GM21423 (cell line): ENCODE data around the gene CS.
A peak's percentile ranks its signal among the peaks of the same experiment; 100 is the strongest.
"Not testable (repeated sequence)": the region's sequence is repeated elsewhere in the genome, so short reads cannot be mapped to it uniquely, and the experiment has no call there.

ENCODE experiments used
- ATAC-seq: cut with Tn5 transposase; IDR thresholded peaks from one replicate; pipeline ENCODE4 v1.9.1; 2021; ENCODE audit warnings: mild to moderate bottlenecking, moderate library complexity; ENCODE audit not compliant: unreplicated experiment

Gene CS

DNA sequence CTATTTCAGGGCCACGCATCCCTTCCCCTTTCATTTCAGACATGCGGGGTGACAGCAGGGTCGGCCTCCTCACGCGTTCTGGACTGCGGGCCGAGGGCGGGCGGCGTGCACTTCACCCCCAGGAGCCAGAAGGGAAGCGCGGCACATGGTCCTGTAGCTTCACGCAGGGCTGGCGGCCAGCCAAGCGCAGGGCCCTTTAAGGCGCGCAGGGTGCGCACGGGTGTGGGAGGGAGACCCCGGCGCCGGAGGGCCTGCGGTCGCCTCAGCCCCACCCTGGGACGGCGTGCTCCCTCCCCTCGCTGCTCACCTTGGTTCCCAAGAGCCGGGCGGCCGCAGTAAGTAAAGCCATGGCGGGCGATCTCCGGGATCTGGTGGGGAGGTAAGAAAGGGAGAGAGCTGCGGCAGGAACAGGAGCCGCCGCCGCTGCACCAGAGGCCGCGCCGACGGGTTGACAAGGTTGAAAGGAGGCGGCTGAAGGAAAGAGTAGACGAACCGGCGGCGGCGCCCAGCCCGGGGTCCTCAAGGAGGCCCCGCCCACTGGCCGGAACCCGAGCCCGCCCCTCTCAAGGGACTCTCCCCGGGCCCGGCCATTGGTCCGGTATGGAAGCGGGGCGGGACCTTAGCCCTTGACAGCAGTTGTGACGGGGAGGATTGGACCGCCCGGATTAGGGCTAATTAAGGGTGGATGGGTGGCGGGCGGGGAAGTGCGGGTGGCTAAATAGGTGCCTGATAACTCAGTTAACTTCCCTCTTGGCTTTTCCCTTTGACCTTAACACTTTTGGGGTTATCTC, at the start of gene CS:
TSS of gene CS (minus strand) at position 478 of the 791 bp plus-strand sequence. CDS start at position 349, 129 bp downstream.
- peak; percentile 93 for ATAC-seq

DNA sequence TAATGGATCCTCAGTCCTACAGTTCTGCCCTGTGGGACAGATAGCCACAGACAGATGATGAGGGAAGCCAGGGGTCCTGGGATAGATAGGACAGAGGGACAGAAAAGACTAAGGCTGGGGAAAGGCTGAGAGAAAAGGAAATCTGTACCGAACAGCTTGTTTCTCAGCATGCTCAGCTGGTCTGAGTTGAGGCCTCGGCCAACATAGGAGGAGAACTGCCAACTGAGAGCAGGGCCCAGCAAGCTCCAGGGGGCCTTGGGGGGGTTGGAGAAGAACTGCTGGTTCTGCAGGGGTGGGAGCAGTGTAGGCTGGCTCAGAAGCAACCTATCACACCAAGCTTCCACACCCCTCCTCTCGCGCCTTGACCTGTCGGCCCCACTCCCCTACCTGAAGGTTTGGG, 48.6 kb upstream of the CS start:
- no peak for ATAC-seq

DNA sequence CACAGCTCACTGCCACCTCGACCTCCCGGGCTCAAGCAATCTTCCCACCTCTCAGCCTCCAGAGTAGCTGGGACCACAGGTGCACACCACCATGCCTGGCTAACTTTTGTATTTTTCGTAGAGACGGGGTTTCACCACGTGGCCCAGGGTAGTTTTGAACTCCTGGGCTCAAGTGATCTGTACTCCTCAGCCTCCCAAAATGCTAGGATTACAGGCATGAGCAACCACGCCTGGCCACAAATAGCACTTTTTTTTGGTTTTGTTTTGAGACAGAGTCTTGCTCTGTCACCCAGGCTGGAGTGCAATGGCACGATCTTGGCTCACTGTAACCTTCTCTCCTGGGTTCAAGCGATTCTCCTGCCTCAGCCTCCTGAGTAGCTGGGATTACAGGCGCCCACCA, 47.1 kb upstream of the CS start:
- ATAC-seq: not testable (repeated sequence)

DNA sequence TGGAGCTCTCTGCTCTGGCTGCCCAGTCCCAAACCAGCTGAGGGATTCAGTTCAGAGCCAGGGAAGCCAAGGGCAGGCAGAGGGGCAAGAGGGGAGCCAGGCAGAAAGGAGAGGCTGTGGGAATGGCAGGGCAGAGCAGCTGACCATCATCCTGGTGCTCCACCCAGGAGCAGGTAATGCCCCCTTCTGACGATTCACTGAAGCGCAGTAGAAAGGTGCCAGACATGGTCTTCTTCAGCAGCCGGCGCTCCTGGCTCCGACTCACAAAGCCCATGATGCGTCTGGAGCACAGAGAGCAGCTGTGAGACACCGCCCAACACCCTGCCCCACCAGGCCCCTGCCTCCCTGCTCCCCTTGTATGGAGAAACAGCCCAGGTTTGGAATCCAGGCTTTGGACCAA, 46.5 kb upstream of the CS start:
- ATAC-seq: no peak

DNA sequence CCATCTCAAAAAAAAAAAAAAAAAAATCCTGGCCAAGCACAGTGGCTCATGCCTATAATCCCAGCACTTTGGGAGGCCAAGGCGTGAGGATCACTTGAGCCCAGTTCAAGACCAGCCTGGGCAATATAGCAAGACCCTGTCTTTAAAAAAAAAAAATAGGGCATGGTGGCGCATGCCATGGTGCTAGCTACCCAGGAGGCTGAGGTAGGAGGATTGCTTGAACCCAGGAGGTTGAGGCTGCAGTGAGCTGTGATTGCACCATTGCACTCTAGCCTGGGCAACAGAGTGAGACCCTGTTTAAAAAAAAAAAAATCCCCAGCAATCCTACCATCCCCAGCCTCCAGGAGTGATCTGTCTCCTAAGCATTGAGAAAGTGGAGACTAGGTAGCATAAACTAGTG, 42.2 kb upstream of the CS start:
- not testable (repeated sequence) for ATAC-seq

DNA sequence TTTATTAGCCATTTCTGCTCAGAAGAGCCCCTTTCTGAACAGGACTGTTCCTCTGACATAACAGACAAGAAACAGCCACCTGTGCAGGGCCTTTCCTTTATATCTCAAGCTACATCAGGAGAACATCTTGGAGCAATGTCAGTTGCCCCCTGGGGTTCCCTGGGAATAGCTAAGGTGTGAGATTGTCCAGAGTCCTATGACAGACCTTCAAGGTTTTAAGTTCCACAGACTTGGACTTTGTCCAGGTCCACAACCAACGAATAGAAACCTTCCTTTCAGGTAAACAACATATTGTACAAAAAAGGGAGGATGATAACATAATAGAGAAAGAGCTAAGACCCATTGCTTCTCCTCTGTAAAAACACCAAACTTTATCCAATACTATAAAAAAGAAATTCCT, 41.5 kb upstream of the CS start:
- no peak for ATAC-seq

DNA sequence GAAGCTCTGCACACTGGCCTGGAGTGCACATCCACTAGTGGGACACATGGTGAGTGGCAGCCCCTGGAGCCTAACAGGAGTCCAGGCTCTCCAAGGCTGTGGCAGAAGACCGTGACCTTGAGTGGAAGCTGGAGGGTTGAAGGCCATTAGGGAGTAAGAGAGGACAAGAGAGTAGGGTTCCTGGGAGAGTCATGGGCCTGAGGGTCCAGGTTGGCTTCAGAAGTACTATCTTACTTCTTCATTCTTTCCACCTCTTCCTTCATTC, 39.0 kb upstream of the CS start:
- ATAC-seq: no peak

DNA sequence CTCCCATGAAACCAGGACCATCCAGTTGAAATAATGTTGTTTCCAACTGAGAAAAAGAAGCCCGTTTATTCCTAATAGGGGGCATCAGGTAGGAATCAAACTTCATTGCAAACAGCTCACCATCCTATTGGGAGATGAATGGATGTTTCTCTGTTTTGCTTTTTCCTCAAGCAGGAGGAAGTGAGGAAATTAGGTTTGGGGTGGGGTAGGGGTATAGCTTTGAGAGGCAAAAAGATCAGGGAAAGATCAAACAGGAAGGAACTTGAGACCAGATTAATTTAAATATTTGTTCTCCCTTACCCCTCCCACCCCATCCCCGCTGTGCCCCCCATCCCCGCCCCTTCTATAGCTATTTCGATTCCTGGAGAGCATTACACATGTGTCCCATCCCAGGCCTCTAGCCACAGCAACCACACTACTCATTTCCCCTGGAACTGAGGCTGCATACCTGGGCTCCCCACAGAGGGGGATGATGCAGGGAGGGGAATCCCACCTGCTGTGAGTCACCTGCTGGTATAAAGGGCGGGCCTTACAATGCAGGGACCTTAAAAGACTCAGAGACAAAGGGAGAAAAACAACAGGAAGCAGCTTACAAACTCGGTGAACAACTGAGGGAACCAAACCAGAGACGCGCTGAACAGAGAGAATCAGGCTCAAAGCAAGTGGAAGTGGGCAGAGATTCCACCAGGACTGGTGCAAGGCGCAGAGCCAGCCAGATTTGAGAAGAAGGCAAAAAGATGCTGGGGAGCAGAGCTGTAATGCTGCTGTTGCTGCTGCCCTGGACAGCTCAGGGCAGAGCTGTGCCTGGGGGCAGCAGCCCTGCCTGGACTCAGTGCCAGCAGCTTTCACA, 38.4 kb upstream of the CS start, which contains the start of gene IL23A:
TSS of gene IL23A (plus strand) at position 577 of the 850 bp plus-strand sequence. CDS start at position 738, 161 bp downstream.
- peak; percentile 22 for ATAC-seq

DNA sequence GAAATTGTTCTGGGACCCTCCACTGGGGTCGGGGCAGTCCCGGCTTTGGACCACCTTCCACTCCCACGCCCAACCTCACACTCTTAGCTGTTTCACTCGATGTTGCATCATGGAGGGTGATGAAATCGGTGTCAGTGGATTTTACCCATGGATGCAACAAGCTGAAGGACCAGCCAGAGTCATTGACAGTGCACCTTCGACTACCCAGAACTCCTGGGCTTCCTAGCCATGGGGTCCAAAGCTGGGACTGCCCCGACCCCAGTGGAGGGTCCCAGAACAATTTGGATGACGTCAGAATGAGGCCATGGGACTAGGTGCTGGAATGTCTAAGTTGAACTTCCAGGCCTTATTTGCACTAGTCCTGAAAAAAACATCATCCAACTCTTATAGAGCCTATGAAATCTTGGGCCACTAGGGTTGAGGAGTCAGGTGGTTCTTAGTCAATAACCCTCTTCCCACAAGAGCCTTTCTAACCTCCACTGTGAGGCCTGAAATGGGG, 37.7 kb upstream of the CS start:
- ATAC-seq: no peak

DNA sequence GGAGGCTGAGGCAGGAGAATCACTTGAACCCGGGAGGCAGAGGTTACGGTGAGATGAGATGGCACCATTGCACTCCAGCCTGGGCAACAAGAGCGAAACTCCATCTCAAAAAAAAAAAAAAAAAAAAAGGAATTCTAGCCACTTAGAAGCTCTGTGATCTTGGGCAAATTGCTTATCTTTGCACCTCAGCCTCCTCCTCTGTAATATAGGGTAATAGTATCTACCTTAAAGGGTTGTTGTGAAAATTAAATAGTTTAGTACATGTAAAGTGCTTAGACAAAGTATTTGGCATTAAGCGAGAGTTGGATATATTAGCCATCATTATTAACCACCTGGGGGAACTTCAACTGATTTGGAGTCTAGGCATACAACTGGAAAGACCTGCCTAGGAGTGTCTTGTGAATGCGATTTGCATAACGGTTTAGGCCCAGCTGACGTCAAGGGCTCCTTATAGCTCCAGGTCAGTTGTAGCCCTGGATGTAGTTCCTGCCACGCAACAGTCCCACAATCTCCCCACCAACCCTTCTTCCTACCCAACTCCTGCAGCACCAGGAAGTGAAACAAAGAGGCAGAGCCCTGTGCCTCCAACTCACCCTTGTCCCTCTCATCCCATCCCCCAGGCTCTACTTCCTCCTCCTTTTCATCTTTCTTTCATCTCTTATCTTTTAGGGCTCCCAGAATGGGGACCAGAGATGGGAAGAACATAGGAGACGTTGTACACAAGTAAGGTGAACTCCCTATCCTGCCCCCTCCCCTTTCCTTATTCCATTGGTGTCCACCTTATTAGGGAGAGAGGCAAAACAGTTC, 36.4 kb upstream of the CS start:
- no peak for ATAC-seq

DNA sequence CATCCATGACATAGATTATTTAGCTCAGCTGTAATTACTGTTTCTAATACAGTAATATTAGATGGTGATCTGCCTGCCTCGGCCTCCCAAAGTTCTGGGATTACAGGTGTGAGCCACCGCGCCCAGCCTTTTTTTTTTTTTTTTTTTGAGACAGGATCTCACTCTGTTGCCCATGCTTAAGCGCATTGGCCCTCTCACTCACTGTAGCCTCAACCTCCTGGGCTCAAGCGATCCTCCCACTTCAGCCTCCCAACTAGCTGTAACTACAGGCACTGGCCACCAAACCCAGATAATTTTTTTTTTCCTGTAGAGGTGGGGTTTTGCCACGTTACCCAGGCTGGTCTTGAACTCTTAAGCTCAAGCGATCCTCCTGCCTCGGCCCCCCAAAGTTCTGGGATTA, 35.4 kb upstream of the CS start:
- not testable (repeated sequence) for ATAC-seq

DNA sequence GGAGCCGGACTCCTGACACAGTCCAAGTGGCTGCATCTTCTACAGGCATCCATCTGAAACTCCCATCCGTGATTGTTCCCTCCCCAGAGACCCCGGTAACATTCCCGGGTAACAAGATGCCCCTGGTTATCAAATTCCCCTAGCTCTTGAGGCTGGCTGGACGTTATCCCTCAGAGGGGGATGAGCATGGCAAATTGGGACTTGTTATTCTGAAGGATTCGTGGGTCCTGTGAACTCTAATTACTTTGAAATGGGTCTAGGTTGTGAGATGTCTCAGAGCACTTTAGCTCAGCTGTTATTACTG, 34.3 kb upstream of the CS start:
- ATAC-seq: no peak

DNA sequence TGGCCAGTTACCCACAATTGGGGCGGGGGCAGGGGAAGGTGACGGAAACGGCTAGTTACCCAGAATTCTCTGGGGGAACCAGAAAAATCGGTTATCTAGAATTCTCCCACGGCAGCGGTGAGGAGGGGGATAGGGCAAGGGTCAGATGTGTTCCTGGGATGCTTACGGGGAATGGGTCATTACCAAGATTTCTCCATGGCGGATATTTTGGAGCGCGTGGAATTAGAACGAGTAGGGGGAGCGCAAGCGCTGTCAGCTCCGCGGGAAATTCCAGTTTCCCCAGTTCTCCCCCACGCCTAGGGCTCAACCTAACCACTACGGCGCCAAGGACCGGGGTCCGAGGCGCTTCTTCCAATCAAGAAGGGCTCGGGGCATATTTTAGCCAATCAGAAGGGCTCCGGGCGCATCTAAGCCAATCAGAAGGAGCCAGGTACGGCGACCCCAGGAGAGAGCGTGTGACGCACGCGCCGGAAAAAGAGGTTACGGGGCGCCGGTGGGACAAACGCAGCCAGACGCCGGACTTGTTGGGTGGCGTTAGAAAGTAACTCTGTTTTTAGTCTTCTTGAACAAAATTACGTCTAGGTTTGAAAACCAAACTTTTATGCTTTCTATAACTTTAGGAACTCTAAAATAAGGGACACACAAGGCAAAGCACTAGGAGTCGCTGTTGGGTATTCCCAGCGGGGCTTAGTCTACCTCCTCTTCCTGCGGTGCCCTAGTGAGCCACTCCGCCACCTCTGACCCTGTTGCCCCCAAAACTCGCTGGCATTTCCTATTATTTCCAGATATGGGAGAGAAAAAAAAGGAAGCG, 33.8 kb upstream of the CS start, which contains the start of gene PAN2:
TSS of gene PAN2 (minus strand) at position 322 of the 811 bp plus-strand sequence. CDS start 906 bp downstream, outside the sequence.
- ATAC-seq: peak; percentile 89

DNA sequence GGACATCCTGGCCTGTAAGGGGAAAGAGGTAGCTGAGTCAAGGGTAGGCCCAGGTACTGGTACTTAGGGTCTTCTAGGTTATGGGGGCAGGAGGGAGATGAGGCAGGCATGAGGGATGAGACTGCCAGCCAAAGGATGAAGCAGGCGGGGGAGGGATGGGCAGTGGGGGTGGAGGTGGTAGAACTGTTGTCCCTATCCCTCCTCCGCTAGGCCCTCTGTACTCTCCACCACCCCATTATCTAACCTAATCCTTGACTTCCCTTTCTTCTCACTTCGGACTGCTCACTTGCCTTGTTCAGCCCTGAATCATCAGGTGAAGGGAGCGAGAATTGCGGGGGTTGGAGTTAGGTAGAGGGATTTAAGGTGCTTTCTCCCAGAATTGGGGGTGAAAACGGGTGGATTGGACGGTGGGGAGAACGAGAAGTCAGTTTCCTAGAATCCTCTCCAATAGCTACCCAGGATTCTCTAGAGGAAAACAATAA, 33.1 kb upstream of the CS start:
- ATAC-seq: no peak

DNA sequence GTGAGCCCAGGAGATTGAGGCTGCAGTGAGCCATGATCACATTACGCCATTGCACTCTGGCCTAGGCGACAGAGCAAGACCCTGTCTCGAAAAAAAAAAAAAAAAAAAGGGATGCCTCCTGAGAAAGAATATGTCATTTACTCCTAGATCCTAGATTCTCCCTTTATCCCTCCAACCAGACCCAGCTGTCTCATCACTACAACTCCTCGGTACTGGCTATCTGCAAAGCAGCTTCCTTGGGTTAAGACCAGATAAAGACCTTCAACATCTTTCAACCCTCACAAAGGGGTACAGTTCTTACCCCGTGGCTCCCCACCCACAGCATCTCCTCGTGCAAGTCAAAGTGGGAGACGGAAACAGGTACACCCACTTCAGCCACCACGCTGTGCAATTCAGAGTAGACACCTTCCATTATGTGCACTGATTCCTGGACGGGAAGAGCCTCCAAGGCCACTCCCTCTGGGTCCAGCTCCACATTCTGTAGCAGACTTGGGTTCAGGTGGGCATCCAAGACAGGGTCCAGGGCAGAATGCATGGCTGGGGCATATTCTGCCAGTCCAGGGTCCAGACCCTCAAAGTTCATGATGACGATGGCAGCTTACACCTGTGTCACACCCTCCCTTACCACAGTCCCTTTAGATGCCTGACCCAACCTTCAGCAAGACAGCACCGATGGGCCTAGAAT, 32.5 kb upstream of the CS start:
- no peak for ATAC-seq

DNA sequence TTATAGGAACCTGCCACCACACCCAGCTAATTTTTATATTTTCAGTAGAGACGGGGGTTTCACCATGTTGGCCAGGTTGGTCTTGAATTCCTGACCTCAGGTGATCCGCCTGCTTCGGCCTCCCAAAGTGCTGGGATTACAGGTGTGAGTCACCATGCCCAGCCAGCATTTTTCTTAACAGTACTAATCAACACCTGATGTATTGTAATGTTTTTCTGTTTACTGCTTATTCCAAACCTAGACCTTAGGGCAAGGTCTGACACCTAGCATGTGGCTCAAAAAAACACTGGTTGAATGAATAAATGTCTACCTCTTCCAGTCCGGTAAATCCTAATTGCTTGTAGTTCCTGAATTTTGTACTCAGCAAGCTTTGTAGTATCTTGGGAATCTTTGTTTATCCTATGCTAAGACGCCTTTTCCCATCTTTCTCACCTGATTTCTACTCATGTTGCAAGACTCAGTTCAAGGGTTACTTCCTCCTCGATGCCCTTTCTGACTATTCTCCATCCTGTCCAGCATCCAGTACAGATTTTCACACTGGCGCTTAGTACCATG, 30.9 kb upstream of the CS start:
- no peak for ATAC-seq

DNA sequence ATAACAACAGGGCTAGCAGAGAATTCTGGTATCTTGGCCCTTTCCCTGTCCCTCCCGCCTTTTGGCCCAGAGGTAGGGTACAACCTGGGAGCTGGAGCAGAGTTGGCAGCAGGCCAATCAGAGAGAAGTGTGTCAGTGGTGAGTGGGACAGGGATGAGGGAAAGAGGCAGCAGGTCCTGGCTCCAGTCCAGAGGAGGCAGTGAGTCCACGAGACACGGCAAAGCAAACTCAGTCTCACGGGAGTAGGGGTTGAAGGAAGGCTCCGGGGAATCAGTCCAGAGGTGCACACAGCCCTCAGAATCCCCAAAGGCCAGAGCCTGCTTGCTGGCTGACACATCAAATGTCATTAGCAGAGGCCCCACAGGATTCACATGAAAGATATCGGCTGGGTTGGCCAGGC, 26.4 kb upstream of the CS start:
- no peak for ATAC-seq

DNA sequence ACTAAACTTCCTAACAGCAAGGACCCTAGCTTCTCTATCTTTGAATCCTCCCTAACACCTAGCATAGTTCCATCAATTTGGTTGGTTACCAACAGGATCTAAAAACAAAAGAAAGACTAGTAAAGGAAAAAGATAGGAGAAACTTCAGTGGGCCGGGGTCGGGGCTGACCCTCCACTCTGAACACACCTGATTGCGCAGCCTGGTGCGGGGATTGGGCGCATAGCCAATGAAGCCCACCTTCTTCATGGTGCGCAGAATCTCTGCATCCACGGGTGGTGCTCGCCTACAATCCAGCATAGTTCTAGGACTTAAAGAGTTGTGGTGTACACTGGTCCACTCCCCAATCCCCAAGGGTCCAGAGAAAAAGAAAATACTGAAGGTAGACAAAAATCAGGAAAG, 26.0 kb upstream of the CS start:
- no peak for ATAC-seq

DNA sequence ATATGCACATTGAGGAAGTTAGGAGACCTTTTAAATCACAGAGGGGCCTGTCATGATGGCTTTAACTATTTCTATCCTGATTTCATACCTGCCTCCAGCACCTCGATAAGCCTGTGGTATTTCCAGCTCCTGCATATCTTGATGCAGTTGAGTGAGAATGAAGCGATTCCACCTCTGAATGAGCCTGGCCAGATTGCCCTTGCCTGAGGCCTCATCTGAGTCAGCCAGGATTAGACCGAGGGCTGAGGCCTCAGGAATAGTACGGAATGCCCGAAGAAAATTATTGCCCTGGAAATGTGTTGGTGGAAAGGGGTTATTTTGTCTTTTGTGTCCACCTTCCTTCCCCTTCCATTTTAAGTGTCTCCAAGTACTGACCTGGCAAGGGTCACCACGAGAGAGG, 24.1 kb upstream of the CS start:
- no peak for ATAC-seq
